TTC549 (cell line): ENCODE data around the gene EIF1B.

Experiments used
- FAIRE-seq: peaks from 2 replicates; lab custom pipeline; 2012; peaks lifted over from hg19 to GRCh38; lab: Jason Lieb, UNC

Gene EIF1B

GRCh38 chr3:40341671-40342070, 32.2 kb downstream of the EIF1B start:
- no peak for FAIRE-seq

- FAIRE-seq: no peak
Observed at GRCh38 chr3:40350529-40350928, 41.0 kb downstream of the EIF1B start.

GRCh38 chr3:40355410-40355809, 45.9 kb downstream of the EIF1B start:
- FAIRE-seq: no peak

GRCh38 chr3:40358454-40358853, 48.9 kb downstream of the EIF1B start:
- FAIRE-seq: no peak
